HG03378 (cell line): Measurements from ENCODE around the gene NFKB1.
"Not testable (repeated sequence)": the region's sequence is repeated elsewhere in the genome, so short reads cannot be mapped to it uniquely, and the experiment has no call there.

ENCODE experiments used
- ATAC-seq: cut with Tn5 transposase; IDR thresholded peaks from one replicate; pipeline ENCODE4 v1.9.1; 2021; ENCODE audit warnings: mild to moderate bottlenecking, moderate library complexity; ENCODE audit not compliant: unreplicated experiment

Gene NFKB1

GRCh38 chr4:102500696-102501446 is at the start of gene NFKB1:
Gene NFKB1 (plus strand): TSS chr4:102501359. CDS start chr4:102525519, 24,160 bp downstream.
- peak; percentile 59 for ATAC-seq

GRCh38 chr4:102452854-102453253 is 48.3 kb upstream of the NFKB1 start:
- ATAC-seq = no peak

- no peak for ATAC-seq
Observed at GRCh38 chr4:102453827-102454226, 47.3 kb upstream of the NFKB1 start.

GRCh38 chr4:102454268-102454667 is 46.9 kb upstream of the NFKB1 start:
- ATAC-seq = no peak

GRCh38 chr4:102454981-102455685 is 46.0 kb upstream of the NFKB1 start:
- no peak for ATAC-seq

- no peak for ATAC-seq
Observed at GRCh38 chr4:102455750-102456149, 45.4 kb upstream of the NFKB1 start.

GRCh38 chr4:102466298-102466697 is 34.9 kb upstream of the NFKB1 start:
- no peak for ATAC-seq

- ATAC-seq = no peak
Observed at GRCh38 chr4:102469806-102470205, 31.4 kb upstream of the NFKB1 start.

- ATAC-seq = no peak
Observed at GRCh38 chr4:102472441-102473013, 28.6 kb upstream of the NFKB1 start.

GRCh38 chr4:102473476-102473875 is 27.7 kb upstream of the NFKB1 start:
- ATAC-seq = no peak

- ATAC-seq = no peak
Observed at GRCh38 chr4:102474736-102475504, 26.2 kb upstream of the NFKB1 start.

- no peak for ATAC-seq
Observed at GRCh38 chr4:102477657-102478056, 23.5 kb upstream of the NFKB1 start.

GRCh38 chr4:102478186-102478585 is 23.0 kb upstream of the NFKB1 start:
- ATAC-seq = no peak

GRCh38 chr4:102479832-102480231 is 21.3 kb upstream of the NFKB1 start:
- not testable (repeated sequence) for ATAC-seq

- no peak for ATAC-seq
Observed at GRCh38 chr4:102483120-102483519, 18.0 kb upstream of the NFKB1 start.

- not testable (repeated sequence) for ATAC-seq
Observed at GRCh38 chr4:102483990-102484692, 17.0 kb upstream of the NFKB1 start.

GRCh38 chr4:102492531-102493241 is 8.5 kb upstream of the NFKB1 start:
- no peak for ATAC-seq

- ATAC-seq = no peak
Observed at GRCh38 chr4:102493257-102493656, 7.9 kb upstream of the NFKB1 start.

GRCh38 chr4:102493794-102494193 is 7.4 kb upstream of the NFKB1 start:
- ATAC-seq = no peak

- ATAC-seq = no peak
Observed at GRCh38 chr4:102494603-102495002, 6.6 kb upstream of the NFKB1 start.
